B cell (primary cell): ENCODE data around the gene FIGNL2. TPM values are rescaled to one million over a fixed set of nuclear protein-coding genes. Genes with fewer than 3 reads are reported as not detected.
"Not testable (repeated sequence)": the region's sequence is repeated elsewhere in the genome, so short reads cannot be mapped to it uniquely, and the experiment has no call there.

Experiments used
- ATAC-seq: fragments of 200-7000 bp; cut with Tn5 transposase; one replicate; pipeline ENCODE4 v1.10.0; 2021; ENCODE audit warnings: low read depth, mild to moderate bottlenecking, moderate number of reproducible peaks, moderate library complexity
- CTCF ChIA-PET: fragments of 350-600 bp; sonication (Branson Sonifier 250); formaldehyde crosslinking; loops from one replicate; lab custom pipeline; 2021; ENCODE audit warnings: antibody characterized with exemption, inconsistent platforms; lab: Charles Lee
- POLR2A ChIA-PET: fragments of 350-600 bp; sonication (Branson Sonifier 250); formaldehyde crosslinking; loops from one replicate; lab custom pipeline; 2021; ENCODE audit warnings: antibody characterized with exemption; lab: Charles Lee
- DNase-seq: peaks from one replicate; pipeline ENCODE4 v3.0.0; 2013
- H2AFZ ChIP-seq: 2 replicates; pipeline ENCODE4 v1.6.1; 2012; ENCODE audit warnings: mild to moderate bottlenecking, low read depth, low read length; ENCODE audit not compliant: insufficient read depth, poor library complexity, severe bottlenecking
- H3K27ac ChIP-seq, 2 donors: 1 replicate in 1 of 2; 2 replicates in 1 of 2; pipeline ENCODE4 v1.5.1; 2012 to 2013; ENCODE audit warnings: low read length in 2 of 2, mild to moderate bottlenecking in 2 of 2, moderate library complexity in 1 of 2
- H3K27me3 ChIP-seq, 4 experiments: fragments of 200-600 bp in 1 of 4; sonication (generic) in 1 of 4; replicated peaks in 1 of 4; 1 replicate in 2 of 4; 2 replicates in 2 of 4; pipeline versions ENCODE4 v1.6.1 to v1.7.0; 2013 to 2016; ENCODE audit warnings: low read length in 3 of 4, mild to moderate bottlenecking in 2 of 4, mixed read lengths in 1 of 4, moderate library complexity in 1 of 4; ENCODE audit not compliant: insufficient read depth in 4 of 4, control insufficient read depth in 3 of 4; ENCODE audit errors: control extremely low read depth in 1 of 4
- H3K36me3 ChIP-seq, 2 experiments: replicated peaks in 1 of 2; 1 replicate in 1 of 2; 2 replicates in 1 of 2; pipeline versions ENCODE4 v1.6.1 to v1.7.1; 2013; ENCODE audit warnings: low read length in 1 of 2; ENCODE audit not compliant: insufficient read depth in 2 of 2, control insufficient read depth in 1 of 2; ENCODE audit errors: control extremely low read depth in 1 of 2, extremely low read depth in 1 of 2
- H3K4me1 ChIP-seq, 2 donors: fragments of 200-600 bp in 1 of 2; sonication (generic) in 1 of 2; 1 replicate in 1 of 2; 2 replicates in 1 of 2; pipeline versions ENCODE4 v1.5.1 to v1.6.1; 2013 to 2017; ENCODE audit warnings: low read length in 2 of 2; ENCODE audit not compliant: control insufficient read depth in 2 of 2, insufficient read depth in 2 of 2
- H3K4me2 ChIP-seq: replicated peaks from 2 replicates; pipeline ENCODE3; 2012; ENCODE audit warnings: mild to moderate bottlenecking, low read depth, low read length; ENCODE audit not compliant: poor library complexity, severe bottlenecking
- H3K4me3 ChIP-seq, 5 experiments: fragments of 200-600 bp in 1 of 5; sonication (generic) in 1 of 5; 1 replicate in 3 of 5; 2 replicates in 2 of 5; pipeline versions ENCODE4 v1.5.1 to v1.7.0; 2011 to 2016; ENCODE audit warnings: low read length in 4 of 5, mild to moderate bottlenecking in 4 of 5, low read depth in 2 of 5, control low read depth in 1 of 5, moderate library complexity in 1 of 5; ENCODE audit not compliant: insufficient read depth in 1 of 5; ENCODE audit errors: control extremely low read depth in 1 of 5, extremely low read depth in 1 of 5
- H3K79me2 ChIP-seq: fragments of 200-600 bp; sonication (generic); one replicate; pipeline ENCODE4 v1.6.0; 2016; ENCODE audit warnings: low read length; ENCODE audit not compliant: control insufficient read depth, insufficient read depth
- H3K9ac ChIP-seq: fragments of 200-600 bp; sonication (generic); 2 replicates; pipeline ENCODE4 v1.6.1; 2017; ENCODE audit warnings: mild to moderate bottlenecking, low read length, moderate library complexity
- H3K9me3 ChIP-seq, 3 donors: one replicate each; pipeline versions ENCODE4 v1.6.1 to v1.7.1; 2013; ENCODE audit warnings: low read length in 2 of 3; ENCODE audit not compliant: control insufficient read depth in 2 of 3, insufficient read depth in 1 of 3; ENCODE audit errors: control extremely low read depth in 1 of 3
- H4K20me1 ChIP-seq: 2 replicates; pipeline ENCODE4 v1.6.0; 2012; ENCODE audit warnings: mild to moderate bottlenecking, low read length; ENCODE audit not compliant: insufficient read depth, control insufficient read depth, poor library complexity, severe bottlenecking
- H3K27ac Mint-ChIP-seq: one replicate; pipeline ENCODE4 v1.8.0; 2021; ENCODE audit warnings: mixed read lengths
- H3K27me3 Mint-ChIP-seq: one replicate; pipeline ENCODE4 v1.8.0; 2021; ENCODE audit warnings: mixed read lengths
- H3K4me1 Mint-ChIP-seq: one replicate; pipeline ENCODE4 v1.8.0; 2021; ENCODE audit warnings: mixed read lengths
- H3K4me3 Mint-ChIP-seq: one replicate; pipeline ENCODE4 v1.8.0; 2021; ENCODE audit warnings: mixed read lengths
- H3K9me3 Mint-ChIP-seq: one replicate; pipeline ENCODE4 v1.8.0; 2022; ENCODE audit warnings: mixed read lengths; ENCODE audit not compliant: insufficient read depth
- EZH2 ChIP-seq: IDR thresholded peaks from 2 replicates; pipeline ENCODE4 v1.6.1; 2012; ENCODE audit warnings: borderline replicate concordance, low read depth, mild to moderate bottlenecking, moderate library complexity, low read length; ENCODE audit not compliant: insufficient read depth, poor library complexity, severe bottlenecking
- WGBS: methylation state at CpG from one replicate; pipeline ENCODE4 v1.1.5; 2013; ENCODE audit warnings: missing lambda C conversion rate; ENCODE audit not compliant: insufficient coverage; 5-methylcytosine and 5-hydroxymethylcytosine counted together
- intact Hi-C: fragments of 100-400 bp; cut with micrococcal nuclease; formaldehyde crosslinking; loops from one replicate; pipeline ENCODE4 v1.10.0; 2022
- polyA plus RNA-seq: library from polyadenylated mRNA; depleted of rRNA; stranded (reverse); fragments of >200 nt; gene quantifications from 2 replicates; pipeline ENCODE4 v1.2.3, GENCODE V29; 2012
- total RNA-seq, 2 donors: library from RNA; stranded (reverse); fragments of 120-200 nt in 1 of 2; gene quantifications; 1 replicate in 1 of 2; 2 replicates in 1 of 2; pipeline versions ENCODE4 v1.2.3 to v1.2.4, GENCODE V29; 2013 to 2022
- TF ChIP-seq, protein P1 (sequence below): fragments of 200-600 bp; IDR thresholded peaks from one replicate; pipeline ENCODE4 v1.8.0; 2022; ENCODE audit warnings: antibody characterized with exemption, mild to moderate bottlenecking

Gene FIGNL2
- total and polyA plus RNA-seq, 2 donors (not counting 1 experiment from before 2014, with no cell fraction given) = 0.16 to 0.79 TPM

DNA sequence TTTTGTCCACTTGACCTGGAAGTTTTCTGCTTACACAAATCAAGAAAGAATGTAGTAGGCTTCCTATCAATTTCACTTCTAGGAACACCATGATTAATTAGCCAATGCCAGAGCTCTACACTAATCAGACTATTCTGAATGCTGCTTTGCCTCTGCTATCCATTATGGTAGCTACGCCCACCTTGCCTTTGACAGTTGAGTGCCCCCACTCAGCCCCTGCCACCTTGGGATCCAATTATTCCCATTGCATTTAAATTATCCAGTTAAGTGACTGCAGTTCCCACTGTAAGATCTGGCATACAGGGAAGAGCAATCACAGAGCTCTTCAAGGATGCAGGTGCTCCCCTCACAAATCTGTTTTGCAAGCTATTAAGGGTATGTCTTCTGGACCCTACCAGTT lies 47.5 kb downstream of the FIGNL2 start:
- H2AFZ ChIP-seq = no peak overlapping the region
- no peaks in the 10 kb centered on the region for H3K36me3 ChIP-seq
- no peaks in the 10 kb centered on the region for H3K79me2 ChIP-seq
- peaks cover 0 to 2% (median under 1%) of the 10 kb centered on the region in 4 experiments for H3K27me3 ChIP-seq
- H3K27me3 Mint-ChIP-seq = no peaks in the 10 kb centered on the region
- POLR2A ChIA-PET = no interaction called here
- intact Hi-C loops = no loop called here
- no peaks in the 10 kb centered on the region for H4K20me1 ChIP-seq
- H3K27ac ChIP-seq = no peak overlapping the region
- H3K9ac ChIP-seq = no peak overlapping the region
- no peak overlapping the region for H3K4me2 ChIP-seq
- CTCF ChIA-PET = no interaction called here
- no peaks in the 10 kb centered on the region for H3K9me3 ChIP-seq
- TF ChIP-seq, protein P1, sequence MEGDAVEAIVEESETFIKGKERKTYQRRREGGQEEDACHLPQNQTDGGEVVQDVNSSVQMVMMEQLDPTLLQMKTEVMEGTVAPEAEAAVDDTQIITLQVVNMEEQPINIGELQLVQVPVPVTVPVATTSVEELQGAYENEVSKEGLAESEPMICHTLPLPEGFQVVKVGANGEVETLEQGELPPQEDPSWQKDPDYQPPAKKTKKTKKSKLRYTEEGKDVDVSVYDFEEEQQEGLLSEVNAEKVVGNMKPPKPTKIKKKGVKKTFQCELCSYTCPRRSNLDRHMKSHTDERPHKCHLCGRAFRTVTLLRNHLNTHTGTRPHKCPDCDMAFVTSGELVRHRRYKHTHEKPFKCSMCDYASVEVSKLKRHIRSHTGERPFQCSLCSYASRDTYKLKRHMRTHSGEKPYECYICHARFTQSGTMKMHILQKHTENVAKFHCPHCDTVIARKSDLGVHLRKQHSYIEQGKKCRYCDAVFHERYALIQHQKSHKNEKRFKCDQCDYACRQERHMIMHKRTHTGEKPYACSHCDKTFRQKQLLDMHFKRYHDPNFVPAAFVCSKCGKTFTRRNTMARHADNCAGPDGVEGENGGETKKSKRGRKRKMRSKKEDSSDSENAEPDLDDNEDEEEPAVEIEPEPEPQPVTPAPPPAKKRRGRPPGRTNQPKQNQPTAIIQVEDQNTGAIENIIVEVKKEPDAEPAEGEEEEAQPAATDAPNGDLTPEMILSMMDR = no peak
- TF ChIP-seq EZH2 = no peak
- no peak for ATAC-seq
- WGBS = 100% methylated on average over 1 of the region's 1 CpG
- DNase-seq = no peak
- H3K4me3 ChIP-seq = no peak overlapping the region
- H3K4me3 Mint-ChIP-seq = no peak overlapping the region
- H3K4me1 Mint-ChIP-seq = no peaks in the 10 kb centered on the region
- H3K4me1 ChIP-seq = no peaks in the 10 kb centered on the region
- H3K27ac Mint-ChIP-seq = no peak overlapping the region
- H3K9me3 Mint-ChIP-seq = no peaks in the 10 kb centered on the region

DNA sequence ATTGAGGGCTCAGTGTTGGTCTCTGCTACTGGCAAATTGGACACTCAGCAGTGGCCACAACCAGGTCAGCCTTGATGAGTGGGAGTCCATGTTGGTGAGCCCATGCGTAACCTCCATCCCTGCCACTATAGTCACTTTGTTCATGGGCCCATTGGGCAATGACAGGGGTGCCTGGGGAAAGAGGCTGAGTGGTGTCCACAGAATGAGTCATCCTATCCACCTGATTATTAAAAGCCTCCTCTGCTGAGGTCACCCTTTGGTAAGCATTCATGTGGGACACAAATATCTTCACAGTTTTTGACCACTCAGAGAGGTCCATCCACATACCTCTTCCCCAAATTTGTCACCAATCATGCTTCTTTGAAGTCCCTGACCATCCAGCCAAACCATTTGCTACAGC lies 50.0 kb downstream of the FIGNL2 start:
- ChIA-PET POLR2A (no interaction called here), CTCF (no interaction called here)
- no peaks in the 10 kb centered on the region for H3K79me2 ChIP-seq
- ATAC-seq (no peak), DNase-seq (no peak)
- Mint-ChIP-seq H3K4me1 (no peaks in the 10 kb centered on the region), H3K4me3 (no peak overlapping the region), H3K27me3 (no peaks in the 10 kb centered on the region), H3K27ac (no peak overlapping the region), H3K9me3 (no peaks in the 10 kb centered on the region)
- TF ChIP-seq, protein P1 = no peak
- TF ChIP-seq EZH2 = no peak
- no peak overlapping the region for H3K4me3 ChIP-seq
- H4K20me1 ChIP-seq = no peaks in the 10 kb centered on the region
- H3K4me1 ChIP-seq = no peaks in the 10 kb centered on the region
- H2AFZ ChIP-seq = no peak overlapping the region
- no peaks in the 10 kb centered on the region for H3K27me3 ChIP-seq
- H3K9ac ChIP-seq = no peak overlapping the region
- no peak overlapping the region for H3K27ac ChIP-seq
- no CpG with 5 or more reads among the region's 1 CpG for WGBS
- no peaks in the 10 kb centered on the region for H3K9me3 ChIP-seq
- no peaks in the 10 kb centered on the region for H3K36me3 ChIP-seq
- intact Hi-C loops = no loop called here
- H3K4me2 ChIP-seq = no peak overlapping the region

DNA sequence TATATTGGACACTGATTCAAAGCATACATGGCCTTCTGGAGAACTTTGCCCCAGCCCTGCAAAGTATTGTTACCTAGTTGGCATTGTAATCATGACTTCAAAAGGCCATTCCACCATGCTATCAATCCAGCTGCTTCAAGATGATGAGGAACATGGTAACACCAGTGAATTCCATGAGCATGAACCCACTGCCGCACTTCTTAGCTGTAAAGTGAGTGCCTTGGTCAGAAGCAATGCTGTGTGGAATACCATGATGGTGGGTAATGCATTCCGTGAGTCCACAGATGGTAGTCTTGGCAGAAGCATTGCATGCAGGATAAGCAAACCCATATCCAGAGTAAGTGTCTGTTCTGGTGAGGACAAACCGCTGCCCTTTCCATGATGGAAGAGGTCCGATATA lies 50.5 kb downstream of the FIGNL2 start:
- H3K9me3 Mint-ChIP-seq, H3K79me2 ChIP-seq, H4K20me1 ChIP-seq, H2AFZ ChIP-seq, H3K27ac Mint-ChIP-seq, H3K9ac ChIP-seq, POLR2A ChIA-PET, intact Hi-C loops, H3K27me3 Mint-ChIP-seq, H3K27me3 ChIP-seq, ATAC-seq, DNase-seq, H3K36me3 ChIP-seq, H3K9me3 ChIP-seq, H3K4me1 Mint-ChIP-seq, H3K4me1 ChIP-seq, H3K4me3 Mint-ChIP-seq, H3K27ac ChIP-seq, H3K4me2 ChIP-seq, CTCF ChIA-PET, H3K4me3 ChIP-seq: not testable (repeated sequence)
- 100% methylated on average over 2 of the region's 4 CpGs for WGBS
